HL-60 (cell line): ENCODE results near the gene CCDC134.

Source experiments
- DNase-seq, 2 experiments: peaks; one replicate each; pipeline ENCODE4 v3.0.0-alpha.2; 2010 to 2020; ENCODE audit warnings: low read depth in 1 of 2, low spot score in 1 of 2
- H3K27ac ChIP-seq: fragments of 250-450 bp; sonication (Bioruptor Pico); replicated peaks from 2 replicates; pipeline ENCODE4 v1.5.1; 2020; ENCODE audit warnings: mild to moderate bottlenecking, moderate library complexity
- H3K27me3 ChIP-seq: fragments of 250-450 bp; sonication (Bioruptor Pico); 2 replicates; pipeline ENCODE4 v1.5.1; 2021; ENCODE audit warnings: mild to moderate bottlenecking, moderate library complexity; ENCODE audit not compliant: insufficient read depth, poor library complexity, severe bottlenecking
- H3K4me3 ChIP-seq: replicated peaks from 2 replicates; pipeline ENCODE4 v1.5.1; 2011; ENCODE audit warnings: mild to moderate bottlenecking, control low read depth, low read length; ENCODE audit not compliant: insufficient read depth
- GABPA ChIP-seq: IDR thresholded peaks from 2 replicates; pipeline ENCODE4 v1.6.1; 2012; ENCODE audit warnings: low read depth
- POLR2AphosphoS5 ChIP-seq: IDR thresholded peaks from 2 replicates; pipeline ENCODE4 v1.6.1; 2012; ENCODE audit warnings: low read depth
- SPI1 ChIP-seq: IDR thresholded peaks from 2 replicates; pipeline ENCODE4 v1.6.1; 2012; ENCODE audit warnings: low read depth, mild to moderate bottlenecking, borderline replicate concordance
- TF ChIP-seq, protein P1 (sequence below): IDR thresholded peaks from 2 replicates; pipeline ENCODE4 v1.6.1; 2012; ENCODE audit warnings: low read depth; ENCODE audit not compliant: insufficient replicate concordance
- TF ChIP-seq, protein P2 (sequence below): IDR thresholded peaks from one replicate; pipeline ENCODE4 v1.5.1; 2011; ENCODE audit warnings: low read length, control low read depth, inconsistent platforms; ENCODE audit not compliant: insufficient read depth

The CCDC134 gene

DNA sequence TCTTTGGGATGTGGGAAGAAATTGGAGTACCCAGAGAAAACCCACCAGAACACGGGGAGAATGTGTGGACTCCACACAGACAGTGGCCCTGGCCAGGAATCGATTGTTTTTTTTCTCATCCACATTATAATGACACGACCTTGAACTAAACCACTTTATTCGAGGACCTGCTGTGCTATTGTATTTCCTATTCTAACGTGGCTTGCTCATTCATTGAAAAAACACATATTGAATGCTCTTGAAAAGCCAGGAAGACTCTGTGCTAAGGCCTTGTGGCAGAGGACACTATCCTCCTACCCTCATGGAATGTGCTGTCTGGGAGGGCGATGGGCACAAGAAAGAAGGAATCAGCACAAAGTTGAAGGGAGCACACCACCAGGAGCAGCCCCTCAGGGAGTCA, 23.3 kb downstream of the CCDC134 start:
- no peak for TF ChIP-seq SPI1
- TF ChIP-seq GABPA = no peak
- TF ChIP-seq POLR2AphosphoS5 = no peak
- TF ChIP-seq, protein P1, sequence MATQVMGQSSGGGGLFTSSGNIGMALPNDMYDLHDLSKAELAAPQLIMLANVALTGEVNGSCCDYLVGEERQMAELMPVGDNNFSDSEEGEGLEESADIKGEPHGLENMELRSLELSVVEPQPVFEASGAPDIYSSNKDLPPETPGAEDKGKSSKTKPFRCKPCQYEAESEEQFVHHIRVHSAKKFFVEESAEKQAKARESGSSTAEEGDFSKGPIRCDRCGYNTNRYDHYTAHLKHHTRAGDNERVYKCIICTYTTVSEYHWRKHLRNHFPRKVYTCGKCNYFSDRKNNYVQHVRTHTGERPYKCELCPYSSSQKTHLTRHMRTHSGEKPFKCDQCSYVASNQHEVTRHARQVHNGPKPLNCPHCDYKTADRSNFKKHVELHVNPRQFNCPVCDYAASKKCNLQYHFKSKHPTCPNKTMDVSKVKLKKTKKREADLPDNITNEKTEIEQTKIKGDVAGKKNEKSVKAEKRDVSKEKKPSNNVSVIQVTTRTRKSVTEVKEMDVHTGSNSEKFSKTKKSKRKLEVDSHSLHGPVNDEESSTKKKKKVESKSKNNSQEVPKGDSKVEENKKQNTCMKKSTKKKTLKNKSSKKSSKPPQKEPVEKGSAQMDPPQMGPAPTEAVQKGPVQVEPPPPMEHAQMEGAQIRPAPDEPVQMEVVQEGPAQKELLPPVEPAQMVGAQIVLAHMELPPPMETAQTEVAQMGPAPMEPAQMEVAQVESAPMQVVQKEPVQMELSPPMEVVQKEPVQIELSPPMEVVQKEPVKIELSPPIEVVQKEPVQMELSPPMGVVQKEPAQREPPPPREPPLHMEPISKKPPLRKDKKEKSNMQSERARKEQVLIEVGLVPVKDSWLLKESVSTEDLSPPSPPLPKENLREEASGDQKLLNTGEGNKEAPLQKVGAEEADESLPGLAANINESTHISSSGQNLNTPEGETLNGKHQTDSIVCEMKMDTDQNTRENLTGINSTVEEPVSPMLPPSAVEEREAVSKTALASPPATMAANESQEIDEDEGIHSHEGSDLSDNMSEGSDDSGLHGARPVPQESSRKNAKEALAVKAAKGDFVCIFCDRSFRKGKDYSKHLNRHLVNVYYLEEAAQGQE = no peak
- TF ChIP-seq, protein P2, sequence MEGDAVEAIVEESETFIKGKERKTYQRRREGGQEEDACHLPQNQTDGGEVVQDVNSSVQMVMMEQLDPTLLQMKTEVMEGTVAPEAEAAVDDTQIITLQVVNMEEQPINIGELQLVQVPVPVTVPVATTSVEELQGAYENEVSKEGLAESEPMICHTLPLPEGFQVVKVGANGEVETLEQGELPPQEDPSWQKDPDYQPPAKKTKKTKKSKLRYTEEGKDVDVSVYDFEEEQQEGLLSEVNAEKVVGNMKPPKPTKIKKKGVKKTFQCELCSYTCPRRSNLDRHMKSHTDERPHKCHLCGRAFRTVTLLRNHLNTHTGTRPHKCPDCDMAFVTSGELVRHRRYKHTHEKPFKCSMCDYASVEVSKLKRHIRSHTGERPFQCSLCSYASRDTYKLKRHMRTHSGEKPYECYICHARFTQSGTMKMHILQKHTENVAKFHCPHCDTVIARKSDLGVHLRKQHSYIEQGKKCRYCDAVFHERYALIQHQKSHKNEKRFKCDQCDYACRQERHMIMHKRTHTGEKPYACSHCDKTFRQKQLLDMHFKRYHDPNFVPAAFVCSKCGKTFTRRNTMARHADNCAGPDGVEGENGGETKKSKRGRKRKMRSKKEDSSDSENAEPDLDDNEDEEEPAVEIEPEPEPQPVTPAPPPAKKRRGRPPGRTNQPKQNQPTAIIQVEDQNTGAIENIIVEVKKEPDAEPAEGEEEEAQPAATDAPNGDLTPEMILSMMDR = no peak
- DNase-seq = no peak
- no peaks in the 10 kb centered on the region for H3K27me3 ChIP-seq
- H3K27ac ChIP-seq = no peak overlapping the region
- no peak overlapping the region for H3K4me3 ChIP-seq

DNA sequence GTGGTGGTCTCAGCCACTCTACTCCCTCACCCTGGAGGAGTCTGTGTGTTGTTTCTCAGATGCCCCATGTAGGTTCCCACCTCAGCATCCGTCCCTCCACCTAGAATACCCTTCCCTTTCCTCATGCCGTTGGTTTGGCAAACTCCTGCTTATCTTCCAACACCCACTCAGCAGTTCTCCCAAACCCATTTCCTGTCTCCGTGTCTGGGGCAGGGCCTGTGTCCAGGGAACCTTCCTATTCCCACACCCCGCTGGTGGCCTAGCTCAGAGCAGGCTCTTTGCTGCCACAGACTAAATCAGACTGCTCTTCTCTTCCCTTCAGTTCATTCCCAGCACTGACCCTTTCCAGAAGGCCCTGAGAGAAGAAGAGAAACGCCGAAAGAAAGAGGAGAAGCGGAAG, 24.9 kb downstream of the CCDC134 start:
- Histone ChIP-seq H3K27me3 (no peaks in the 10 kb centered on the region), H3K4me3 (no peak overlapping the region), H3K27ac (no peak overlapping the region)
- no peak for DNase-seq
- no peak for TF ChIP-seq SPI1
- no peak for TF ChIP-seq GABPA
- no peak for TF ChIP-seq POLR2AphosphoS5
- TF ChIP-seq, protein P1 = no peak
- TF ChIP-seq, protein P2 = no peak

DNA sequence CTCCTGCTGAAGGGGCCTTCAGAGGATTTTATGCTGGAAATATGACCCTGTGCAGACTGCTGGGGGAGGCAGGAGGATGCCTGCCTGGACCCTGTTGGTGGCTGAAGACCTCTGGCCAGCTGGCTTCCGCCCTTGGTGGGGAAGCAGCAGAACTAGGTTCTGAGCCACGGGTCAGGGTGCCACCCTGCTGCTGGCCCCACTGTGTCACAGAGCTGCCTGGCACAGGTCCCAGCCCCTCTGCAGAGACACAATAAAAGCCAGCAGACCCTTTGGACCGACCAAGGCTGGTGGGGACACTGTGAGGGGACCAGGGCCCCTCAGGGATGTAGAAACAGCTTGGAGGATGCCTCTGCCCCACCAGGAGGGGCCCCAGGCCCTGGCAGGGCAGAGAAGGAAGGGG, 25.5 kb downstream of the CCDC134 start:
- Histone ChIP-seq H3K27ac (no peak overlapping the region), H3K27me3 (no peaks in the 10 kb centered on the region), H3K4me3 (no peak overlapping the region)
- TF ChIP-seq POLR2AphosphoS5 = no peak
- no peak for TF ChIP-seq SPI1
- TF ChIP-seq, protein P2 = no peak
- no peak for TF ChIP-seq GABPA
- TF ChIP-seq, protein P1 = no peak
- DNase-seq = no peak
